ENCODE data around the gene BTBD3.

The BTBD3 gene

GRCh38 chr20:11965602-11966001 is 47.9 kb downstream of the BTBD3 start:
- Histone ChIP-seq H3K9ac (ENCODE audit: low read length in 2 of 2) (no peak overlapping the region), H3K27ac (ENCODE audit: low read length) (no peak overlapping the region), H3K4me3 (ENCODE audit: low read length in 2 of 2) (no peak overlapping the region), H3K27me3 (ENCODE audit: control insufficient read depth in 1 of 2, insufficient read depth in 2 of 2, low read length in 2 of 2) (no peaks in the 10 kb centered on the region), H3K9me3 (ENCODE audit: control insufficient read depth in 2 of 2, low read length in 2 of 2) (no peaks in the 10 kb centered on the region), H3K36me3 (ENCODE audit: control insufficient read depth in 2 of 2, insufficient read depth in 2 of 2, low read length in 2 of 2) (no peaks in the 10 kb centered on the region), H3K4me1 (ENCODE audit: control insufficient read depth, insufficient read depth, low read length) (no peaks in the 10 kb centered on the region)

GRCh38 chr20:11966186-11966585 is 48.5 kb downstream of the BTBD3 start:
- Histone ChIP-seq H3K9me3 (ENCODE audit: control insufficient read depth in 2 of 2, low read length in 2 of 2) (no peaks in the 10 kb centered on the region), H3K36me3 (ENCODE audit: control insufficient read depth in 2 of 2, insufficient read depth in 2 of 2, low read length in 2 of 2) (no peaks in the 10 kb centered on the region), H3K27ac (ENCODE audit: low read length) (no peak overlapping the region), H3K4me1 (ENCODE audit: control insufficient read depth, insufficient read depth, low read length) (no peaks in the 10 kb centered on the region), H3K9ac (ENCODE audit: low read length in 2 of 2) (no peak overlapping the region), H3K4me3 (ENCODE audit: low read length in 2 of 2) (no peak overlapping the region), H3K27me3 (ENCODE audit: control insufficient read depth in 1 of 2, insufficient read depth in 2 of 2, low read length in 2 of 2) (no peaks in the 10 kb centered on the region)

GRCh38 chr20:11970243-11970836 is 52.6 kb downstream of the BTBD3 start:
- H3K36me3 ChIP-seq (ENCODE audit: control insufficient read depth in 2 of 2, insufficient read depth in 2 of 2, low read length in 2 of 2) = no peaks in the 10 kb centered on the region
- no peaks in the 10 kb centered on the region for H3K27me3 ChIP-seq (ENCODE audit: control insufficient read depth in 1 of 2, insufficient read depth in 2 of 2, low read length in 2 of 2)
- no peak overlapping the region for H3K9ac ChIP-seq (ENCODE audit: low read length in 2 of 2)
- H3K4me1 ChIP-seq (ENCODE audit: control insufficient read depth, insufficient read depth, low read length) = no peaks in the 10 kb centered on the region
- H3K27ac ChIP-seq (ENCODE audit: low read length) = no peak overlapping the region
- H3K4me3 ChIP-seq (ENCODE audit: low read length in 2 of 2) = no peak overlapping the region
- no peaks in the 10 kb centered on the region for H3K9me3 ChIP-seq (ENCODE audit: control insufficient read depth in 2 of 2, low read length in 2 of 2)

GRCh38 chr20:11972478-11972877 is 54.8 kb downstream of the BTBD3 start:
- Histone ChIP-seq H3K9me3 (ENCODE audit: control insufficient read depth in 2 of 2, low read length in 2 of 2) (peaks cover 0 to 6% of the 10 kb centered on the region in 2 donors), H3K4me1 (ENCODE audit: control insufficient read depth, insufficient read depth, low read length) (no peaks in the 10 kb centered on the region), H3K27me3 (ENCODE audit: control insufficient read depth in 1 of 2, insufficient read depth in 2 of 2, low read length in 2 of 2) (no peaks in the 10 kb centered on the region), H3K4me3 (ENCODE audit: low read length in 2 of 2) (no peak overlapping the region), H3K27ac (ENCODE audit: low read length) (no peak overlapping the region), H3K9ac (ENCODE audit: low read length in 2 of 2) (no peak overlapping the region), H3K36me3 (ENCODE audit: control insufficient read depth in 2 of 2, insufficient read depth in 2 of 2, low read length in 2 of 2) (no peaks in the 10 kb centered on the region)

Measured in stomach smooth muscle (tissue), 2 donors.